GM21723 (cell line): ENCODE measurements around the gene RGL2.
"Not testable (repeated sequence)": the region's sequence is repeated elsewhere in the genome, so short reads cannot be mapped to it uniquely, and the experiment has no call there.

ENCODE experiments used
- ATAC-seq: cut with Tn5 transposase; IDR thresholded peaks from one replicate; pipeline ENCODE4 v1.9.1; 2021; ENCODE audit warnings: mild to moderate bottlenecking, moderate library complexity; ENCODE audit not compliant: unreplicated experiment

RGL2 gene

GRCh38 chr6:33298773-33299236, at the start of gene RGL2:
Gene RGL2 (minus strand): TSS chr6:33298942. CDS start chr6:33298610, 332 bp downstream.
- ATAC-seq = peak; percentile 26

GRCh38 chr6:33347816-33348215, 49.1 kb upstream of the RGL2 start:
- ATAC-seq = no peak

GRCh38 chr6:33346972-33347371, 48.2 kb upstream of the RGL2 start:
- ATAC-seq = not testable (repeated sequence)

GRCh38 chr6:33344701-33345697, 46.3 kb upstream of the RGL2 start:
- ATAC-seq = peak; percentile 31

- ATAC-seq = peak; percentile 70
These were observed 45.3 kb upstream of the RGL2 start for GRCh38 chr6:33343953-33344611.

GRCh38 chr6:33343606-33343952, 44.8 kb upstream of the RGL2 start:
- not testable (repeated sequence) for ATAC-seq

- no peak for ATAC-seq
These were observed 40.5 kb upstream of the RGL2 start for GRCh38 chr6:33339193-33339592.

GRCh38 chr6:33336495-33336894, 37.8 kb upstream of the RGL2 start:
- ATAC-seq = no peak

- no peak for ATAC-seq
These were observed 37.2 kb upstream of the RGL2 start for GRCh38 chr6:33335916-33336315.

GRCh38 chr6:33333666-33334065, 34.9 kb upstream of the RGL2 start:
- ATAC-seq = no peak

GRCh38 chr6:33330736-33331135, 32.0 kb upstream of the RGL2 start:
- ATAC-seq = no peak

GRCh38 chr6:33329058-33329457, 30.3 kb upstream of the RGL2 start:
- no peak for ATAC-seq

- ATAC-seq = no peak
These were observed 25.4 kb upstream of the RGL2 start for GRCh38 chr6:33324125-33324524.

GRCh38 chr6:33323623-33323948, 24.8 kb upstream of the RGL2 start:
- no peak for ATAC-seq

- no peak for ATAC-seq
These were observed 22.5 kb upstream of the RGL2 start for GRCh38 chr6:33321227-33321626.

- no peak for ATAC-seq
These were observed 21.8 kb upstream of the RGL2 start for GRCh38 chr6:33320315-33321181.

GRCh38 chr6:33319939-33320314, 21.2 kb upstream of the RGL2 start:
- ATAC-seq = no peak

GRCh38 chr6:33318426-33319073, 19.8 kb upstream of the RGL2 start:
- no peak for ATAC-seq

- ATAC-seq = peak; percentile 39
These were observed 19.1 kb upstream of the RGL2 start, which contains the start of gene ZBTB22 for GRCh38 chr6:33317669-33318425. Gene ZBTB22 (minus strand): TSS chr6:33317744. CDS start chr6:33316916, 828 bp downstream.

- no peak for ATAC-seq
These were observed 18.6 kb upstream of the RGL2 start for GRCh38 chr6:33317419-33317668.
